HEK293 (cell line): ENCODE data around the gene KCNK7.

ENCODE experiments used
- CTCF ChIA-PET: fragments of 350-600 bp; formaldehyde crosslinking; extraction: SDS; loops from one replicate; lab custom pipeline; 2021; ENCODE audit warnings: antibody characterized with exemption; lab: Yijun Ruan, JAX
- POLR2A ChIA-PET: fragments of 300-600 bp; formaldehyde crosslinking; extraction: SDS; loops from one replicate; lab custom pipeline; 2020; ENCODE audit warnings: antibody characterized with exemption, inconsistent platforms; lab: Yijun Ruan, JAX
- H3K27ac ChIP-seq: fragments of 200-500 bp; sonication (Bioruptor generic); 2 replicates; pipeline ENCODE4 v1.5.1; 2014; ENCODE audit warnings: low read depth, low read length, control low read depth, inconsistent platforms; ENCODE audit errors: extremely low read depth
- H3K36me3 ChIP-seq, 2 experiments: fragments of 200-500 bp in 1 of 2; sonication (Bioruptor generic) in 1 of 2; 1 replicate in 1 of 2; 2 replicates in 1 of 2; pipeline ENCODE4 v1.5.1; 2014 to 2017; ENCODE audit warnings: inconsistent platforms in 2 of 2, low read length in 2 of 2; ENCODE audit not compliant: control insufficient read depth in 2 of 2, insufficient read depth in 1 of 2
- H3K4me1 ChIP-seq: fragments of 200-500 bp; sonication (Bioruptor generic); 2 replicates; pipeline ENCODE4 v1.5.1; 2014; ENCODE audit warnings: mild to moderate bottlenecking, low read length, inconsistent platforms; ENCODE audit not compliant: control insufficient read depth, insufficient read depth
- H3K4me3 ChIP-seq: 2 replicates; pipeline ENCODE4 v1.5.1; 2011; ENCODE audit warnings: low read depth, mild to moderate bottlenecking, control low read depth, low read length, moderate library complexity
- H3K9me3 ChIP-seq: fragments of 200-500 bp; sonication (Bioruptor generic); 2 replicates; pipeline ENCODE4 v1.5.1; 2014; ENCODE audit warnings: low read depth, low read length, inconsistent platforms; ENCODE audit not compliant: control insufficient read depth, insufficient read depth
- ATF2 ChIP-seq: fragments of 450-650 bp; formaldehyde crosslinking; IDR thresholded peaks from 2 replicates; pipeline ENCODE4 v1.5.1; 2016; ENCODE audit warnings: missing biosample characterization, missing genetic modification characterization, low read depth
- CTCF ChIP-seq: fragments of 450-650 bp; formaldehyde crosslinking; IDR thresholded peaks from 2 replicates; pipeline ENCODE4 v1.5.1; 2016; ENCODE audit warnings: missing biosample characterization, missing genetic modification characterization
- EGR2 ChIP-seq: fragments of 450-650 bp; formaldehyde crosslinking; IDR thresholded peaks from 2 replicates; pipeline ENCODE4 v1.5.1; 2016; ENCODE audit warnings: low read depth, missing biosample characterization, missing genetic modification characterization
- ELK4 ChIP-seq: IDR thresholded peaks from 2 replicates; pipeline ENCODE4 v1.6.1; 2011; ENCODE audit warnings: mild to moderate bottlenecking, low read depth, low read length, borderline replicate concordance
- KLF1 ChIP-seq: fragments of 450-650 bp; formaldehyde crosslinking; IDR thresholded peaks from 2 replicates; pipeline ENCODE4 v1.5.1; 2016; ENCODE audit warnings: missing biosample characterization, missing genetic modification characterization
- KLF8 ChIP-seq: fragments of 450-650 bp; formaldehyde crosslinking; IDR thresholded peaks from 2 replicates; pipeline ENCODE4 v1.5.1; 2016; ENCODE audit warnings: missing biosample characterization, missing genetic modification characterization
- PATZ1 ChIP-seq: fragments of 450-650 bp; formaldehyde crosslinking; IDR thresholded peaks from 2 replicates; pipeline ENCODE4 v1.5.1; 2016; ENCODE audit warnings: missing biosample characterization, missing genetic modification characterization
- PRDM10 ChIP-seq: fragments of 450-650 bp; formaldehyde crosslinking; IDR thresholded peaks from 2 replicates; pipeline ENCODE4 v1.5.1; 2016; ENCODE audit warnings: missing biosample characterization, missing genetic modification characterization
- ZBTB11 ChIP-seq: fragments of 450-650 bp; formaldehyde crosslinking; conservative IDR thresholded peaks from 2 replicates; pipeline ENCODE4 v1.5.1; 2016; ENCODE audit warnings: low read depth, missing biosample characterization, missing genetic modification characterization
- ZBTB17 ChIP-seq: fragments of 450-650 bp; formaldehyde crosslinking; IDR thresholded peaks from 2 replicates; pipeline ENCODE4 v1.5.1; 2016; ENCODE audit warnings: missing biosample characterization, missing genetic modification characterization
- ZBTB48 ChIP-seq: fragments of 450-650 bp; formaldehyde crosslinking; IDR thresholded peaks from 2 replicates; pipeline ENCODE4 v1.5.1; 2016; ENCODE audit warnings: missing biosample characterization, missing genetic modification characterization
- ZEB2 ChIP-seq: fragments of 450-650 bp; formaldehyde crosslinking; IDR thresholded peaks from 2 replicates; pipeline ENCODE4 v1.5.1; 2016; ENCODE audit warnings: missing biosample characterization, missing genetic modification characterization
- ZNF112 ChIP-seq: fragments of 450-650 bp; formaldehyde crosslinking; IDR thresholded peaks from 2 replicates; pipeline ENCODE4 v1.5.0; 2017; ENCODE audit warnings: missing biosample characterization, missing genetic modification characterization
- ZNF114 ChIP-seq: fragments of 450-650 bp; formaldehyde crosslinking; IDR thresholded peaks from 2 replicates; pipeline ENCODE4 v1.5.0; 2017; ENCODE audit warnings: missing biosample characterization, missing genetic modification characterization
- ZNF214 ChIP-seq: fragments of 450-650 bp; formaldehyde crosslinking; IDR thresholded peaks from 2 replicates; pipeline ENCODE4 v1.5.1; 2017; ENCODE audit warnings: missing biosample characterization, mild to moderate bottlenecking, missing genetic modification characterization, borderline replicate concordance
- ZNF335 ChIP-seq: fragments of 450-650 bp; formaldehyde crosslinking; conservative IDR thresholded peaks from 2 replicates; pipeline ENCODE4 v1.5.1; 2016; ENCODE audit warnings: missing biosample characterization, missing genetic modification characterization
- ZNF341 ChIP-seq: fragments of 450-650 bp; formaldehyde crosslinking; IDR thresholded peaks from 2 replicates; pipeline ENCODE4; 2016; ENCODE audit warnings: low read depth, missing biosample characterization, missing genetic modification characterization
- ZNF366 ChIP-seq: fragments of 450-650 bp; formaldehyde crosslinking; conservative IDR thresholded peaks from 2 replicates; pipeline ENCODE4 v1.5.1; 2016; ENCODE audit warnings: missing biosample characterization, missing genetic modification characterization
- ZNF514 ChIP-seq: fragments of 450-650 bp; formaldehyde crosslinking; IDR thresholded peaks from 2 replicates; pipeline ENCODE4 v1.5.1; 2016; ENCODE audit warnings: missing biosample characterization, missing genetic modification characterization
- ZNF654 ChIP-seq: fragments of 450-650 bp; formaldehyde crosslinking; IDR thresholded peaks from 2 replicates; pipeline ENCODE4 v1.5.1; 2016; ENCODE audit warnings: low read depth, missing biosample characterization, missing genetic modification characterization
- ZNF677 ChIP-seq: fragments of 450-650 bp; IDR thresholded peaks from 2 replicates; pipeline ENCODE4 v1.5.0; 2018; ENCODE audit warnings: missing biosample characterization, mild to moderate bottlenecking, missing genetic modification characterization, moderate library complexity

The KCNK7 gene

GRCh38 chr11:65572356-65573051 is 23.1 kb downstream of the KCNK7 start, which contains the start of gene FAM89B (continued):
- no peak for TF ChIP-seq EGR2 (tag by site-specific recombination)
- no peak for TF ChIP-seq ZNF214 (tag by site-specific recombination)

GRCh38 chr11:65571940-65572339 is 23.7 kb downstream of the KCNK7 start:
- Histone ChIP-seq H3K4me3 (peak overlapping the region; percentile 60), H3K27ac (no peak overlapping the region; the same call in 1 of the 2 replicates), H3K36me3 (peaks cover 0 to 18% of the 10 kb centered on the region in 2 experiments; a peak in 1 of 3 replicates), H3K4me1 (peaks cover 17% of the 10 kb centered on the region; the same call in 1 of the 2 replicates), H3K9me3 (no peaks in the 10 kb centered on the region)
- ChIA-PET CTCF (interaction anchor here (0.6 to 5.6 kb wide), 19 partner anchors 11 to 140 kb away, joined by 3 to 133 read pairs (median 5); partner anchors contain the start of genes KAT5 and LTBP3), POLR2A (interaction anchor here (0.6 to 4.2 kb wide), 15 partner anchors 12 to 200 kb away, joined by 3 to 39 read pairs (median 6); partner anchors contain the start of genes LTBP3, MALAT1, MAP3K11 and NEAT1)
- no peak for TF ChIP-seq ELK4
- peak; percentile 36 for TF ChIP-seq ZNF335 (tag by site-specific recombination)
- peak; percentile 79 for TF ChIP-seq CTCF (tag by site-specific recombination)
- TF ChIP-seq ZBTB11, result peak; percentile 35; the same call in 1 of the 2 replicates
- no peak for TF ChIP-seq ZNF114 (tag by site-specific recombination)
- peak; percentile 51; the same call in 1 of the 2 replicates for TF ChIP-seq KLF8 (tag by site-specific recombination)
- TF ChIP-seq ZEB2 (tag by site-specific recombination), result peak; percentile 28; the same call in 1 of the 2 replicates
- 0 out of 2 replicates have a peak, but pooled peaks have one; percentile 11 for TF ChIP-seq ZNF341 (tag by site-specific recombination)
- no peak for TF ChIP-seq ATF2
- no peak for TF ChIP-seq ZNF677 (tag by site-specific recombination)
- peak; percentile 38; the same call in 1 of the 2 replicates for TF ChIP-seq ZBTB17
- no peak for TF ChIP-seq ZNF112 (tag by site-specific recombination)
- TF ChIP-seq KLF1 (tag by site-specific recombination), result no peak
- TF ChIP-seq ZNF514 (tag by site-specific recombination), result no peak
- 0 out of 2 replicates have a peak, but pooled peaks have one; percentile 18 for TF ChIP-seq ZBTB48 (tag by site-specific recombination)
- TF ChIP-seq ZNF366 (tag by site-specific recombination), result 0 out of 2 replicates have a peak, but pooled peaks have one; percentile 19
- TF ChIP-seq ZNF654 (tag by site-specific recombination), result peak; percentile 36
- peak; percentile 17; the same call in 1 of the 2 replicates for TF ChIP-seq PATZ1 (tag by site-specific recombination)
- peak; percentile 72 for TF ChIP-seq PRDM10 (tag by site-specific recombination)
